Measurements from ENCODE around the gene GINS1.

DNA sequence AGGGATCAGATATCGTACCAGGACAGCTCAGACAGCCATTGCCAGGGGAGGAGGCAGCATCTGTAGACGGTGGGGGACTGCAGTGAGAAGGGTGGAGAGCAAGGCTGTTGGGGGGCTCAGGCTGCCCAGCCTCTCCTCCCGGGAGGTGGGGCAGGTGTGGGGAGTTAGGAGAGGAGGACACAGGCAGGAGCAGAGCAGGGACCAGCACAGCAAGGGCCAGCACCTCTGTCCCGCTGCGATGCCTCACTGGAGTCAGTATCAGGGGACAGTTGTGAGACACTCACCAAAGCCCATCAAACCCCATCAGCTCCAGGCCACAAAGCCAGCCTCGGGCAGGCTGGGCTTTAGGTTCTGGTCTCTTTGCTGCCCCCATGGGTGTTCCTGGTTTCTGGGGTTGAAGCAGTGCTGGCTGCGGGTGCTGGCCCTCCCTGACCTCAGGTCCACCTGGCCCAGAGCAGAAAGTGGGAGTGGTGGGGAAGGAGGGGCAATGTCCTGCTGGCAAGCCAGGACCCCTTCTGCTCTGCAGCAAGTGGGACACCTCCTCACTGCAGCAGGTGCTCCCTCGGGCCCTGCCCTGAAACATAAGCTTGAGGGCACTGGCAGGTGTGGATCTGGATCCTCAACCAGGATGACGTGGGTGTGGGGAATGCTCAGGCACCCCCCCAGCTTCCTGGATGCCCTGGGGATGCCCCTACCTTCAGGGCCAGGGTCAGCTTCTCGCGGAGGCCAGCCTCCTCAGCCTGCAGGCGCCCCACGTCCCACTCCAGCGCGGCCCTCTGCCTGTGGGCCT is 83.4 kb downstream of the GINS1 start:
- no peak for TF ChIP-seq POLR2AphosphoS5 (IDR thresholded peaks at IDR 0.05; ENCODE audit: low read depth)
- TF ChIP-seq CTCF (conservative IDR thresholded peaks at IDR 0.05; ENCODE audit: low read depth in 2 of 2): no peak
- TF ChIP-seq REST (IDR thresholded peaks at IDR 0.05; ENCODE audit: unreplicated experiment): no peak
- TF ChIP-seq EZH2 (IDR thresholded peaks at IDR 0.05; ENCODE audit: low read depth, unreplicated experiment): no peak
- TF ChIP-seq EZH2phosphoT487 (IDR thresholded peaks at IDR 0.05; ENCODE audit: unreplicated experiment): no peak
- TF ChIP-seq CREB1 (CRISPR knock-in tag; IDR thresholded peaks at IDR 0.05; ENCODE audit: low read depth): no peak
- no peak for TF ChIP-seq JUNB (IDR thresholded peaks at IDR 0.05; ENCODE audit: unreplicated experiment)
- TF ChIP-seq ZNF331 (CRISPR knock-in tag; IDR thresholded peaks at IDR 0.05; ENCODE audit: low read depth): no peak
- TF ChIP-seq ETS1 (IDR thresholded peaks at IDR 0.05): no peak
- no peak for TF ChIP-seq STAT1 (IDR thresholded peaks at IDR 0.05; ENCODE audit: unreplicated experiment)
- no peak for TF ChIP-seq NANOG (IDR thresholded peaks at IDR 0.05; ENCODE audit: borderline replicate concordance)
- TF ChIP-seq, protein P1, sequence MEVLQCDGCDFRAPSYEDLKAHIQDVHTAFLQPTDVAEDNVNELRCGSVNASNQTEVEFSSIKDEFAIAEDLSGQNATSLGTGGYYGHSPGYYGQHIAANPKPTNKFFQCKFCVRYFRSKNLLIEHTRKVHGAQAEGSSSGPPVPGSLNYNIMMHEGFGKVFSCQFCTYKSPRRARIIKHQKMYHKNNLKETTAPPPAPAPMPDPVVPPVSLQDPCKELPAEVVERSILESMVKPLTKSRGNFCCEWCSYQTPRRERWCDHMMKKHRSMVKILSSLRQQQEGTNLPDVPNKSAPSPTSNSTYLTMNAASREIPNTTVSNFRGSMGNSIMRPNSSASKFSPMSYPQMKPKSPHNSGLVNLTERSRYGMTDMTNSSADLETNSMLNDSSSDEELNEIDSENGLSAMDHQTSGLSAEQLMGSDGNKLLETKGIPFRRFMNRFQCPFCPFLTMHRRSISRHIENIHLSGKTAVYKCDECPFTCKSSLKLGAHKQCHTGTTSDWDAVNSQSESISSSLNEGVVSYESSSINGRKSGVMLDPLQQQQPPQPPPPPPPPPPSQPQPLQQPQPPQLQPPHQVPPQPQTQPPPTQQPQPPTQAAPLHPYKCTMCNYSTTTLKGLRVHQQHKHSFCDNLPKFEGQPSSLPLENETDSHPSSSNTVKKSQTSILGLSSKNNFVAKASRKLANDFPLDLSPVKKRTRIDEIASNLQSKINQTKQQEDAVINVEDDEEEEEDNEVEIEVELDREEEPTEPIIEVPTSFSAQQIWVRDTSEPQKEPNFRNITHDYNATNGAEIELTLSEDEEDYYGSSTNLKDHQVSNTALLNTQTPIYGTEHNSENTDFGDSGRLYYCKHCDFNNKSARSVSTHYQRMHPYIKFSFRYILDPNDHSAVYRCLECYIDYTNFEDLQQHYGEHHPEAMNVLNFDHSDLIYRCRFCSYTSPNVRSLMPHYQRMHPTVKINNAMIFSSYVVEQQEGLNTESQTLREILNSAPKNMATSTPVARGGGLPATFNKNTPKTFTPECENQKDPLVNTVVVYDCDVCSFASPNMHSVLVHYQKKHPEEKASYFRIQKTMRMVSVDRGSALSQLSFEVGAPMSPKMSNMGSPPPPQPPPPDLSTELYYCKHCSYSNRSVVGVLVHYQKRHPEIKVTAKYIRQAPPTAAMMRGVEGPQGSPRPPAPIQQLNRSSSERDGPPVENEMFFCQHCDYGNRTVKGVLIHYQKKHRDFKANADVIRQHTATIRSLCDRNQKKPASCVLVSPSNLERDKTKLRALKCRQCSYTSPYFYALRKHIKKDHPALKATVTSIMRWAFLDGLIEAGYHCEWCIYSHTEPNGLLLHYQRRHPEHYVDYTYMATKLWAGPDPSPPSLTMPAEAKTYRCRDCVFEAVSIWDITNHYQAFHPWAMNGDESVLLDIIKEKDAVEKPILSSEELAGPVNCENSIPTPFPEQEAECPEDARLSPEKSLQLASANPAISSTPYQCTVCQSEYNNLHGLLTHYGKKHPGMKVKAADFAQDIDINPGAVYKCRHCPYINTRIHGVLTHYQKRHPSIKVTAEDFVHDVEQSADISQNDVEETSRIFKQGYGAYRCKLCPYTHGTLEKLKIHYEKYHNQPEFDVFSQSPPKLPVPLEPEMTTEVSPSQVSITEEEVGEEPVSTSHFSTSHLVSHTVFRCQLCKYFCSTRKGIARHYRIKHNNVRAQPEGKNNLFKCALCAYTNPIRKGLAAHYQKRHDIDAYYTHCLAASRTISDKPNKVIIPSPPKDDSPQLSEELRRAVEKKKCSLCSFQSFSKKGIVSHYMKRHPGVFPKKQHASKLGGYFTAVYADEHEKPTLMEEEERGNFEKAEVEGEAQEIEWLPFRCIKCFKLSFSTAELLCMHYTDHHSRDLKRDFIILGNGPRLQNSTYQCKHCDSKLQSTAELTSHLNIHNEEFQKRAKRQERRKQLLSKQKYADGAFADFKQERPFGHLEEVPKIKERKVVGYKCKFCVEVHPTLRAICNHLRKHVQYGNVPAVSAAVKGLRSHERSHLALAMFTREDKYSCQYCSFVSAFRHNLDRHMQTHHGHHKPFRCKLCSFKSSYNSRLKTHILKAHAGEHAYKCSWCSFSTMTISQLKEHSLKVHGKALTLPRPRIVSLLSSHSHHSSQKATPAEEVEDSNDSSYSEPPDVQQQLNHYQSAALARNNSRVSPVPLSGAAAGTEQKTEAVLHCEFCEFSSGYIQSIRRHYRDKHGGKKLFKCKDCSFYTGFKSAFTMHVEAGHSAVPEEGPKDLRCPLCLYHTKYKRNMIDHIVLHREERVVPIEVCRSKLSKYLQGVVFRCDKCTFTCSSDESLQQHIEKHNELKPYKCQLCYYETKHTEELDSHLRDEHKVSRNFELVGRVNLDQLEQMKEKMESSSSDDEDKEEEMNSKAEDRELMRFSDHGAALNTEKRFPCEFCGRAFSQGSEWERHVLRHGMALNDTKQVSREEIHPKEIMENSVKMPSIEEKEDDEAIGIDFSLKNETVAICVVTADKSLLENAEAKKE (CRISPR knock-in tag; IDR thresholded peaks at IDR 0.05): no peak
